ENCODE results near the gene GPR143. TPM values are rescaled to one million over a fixed set of nuclear protein-coding genes. Genes with fewer than 3 reads are reported as not detected.

GPR143 gene
- total RNA-seq, 2 donors from 2014 or later = 11.7 to 13.5 TPM

DNA sequence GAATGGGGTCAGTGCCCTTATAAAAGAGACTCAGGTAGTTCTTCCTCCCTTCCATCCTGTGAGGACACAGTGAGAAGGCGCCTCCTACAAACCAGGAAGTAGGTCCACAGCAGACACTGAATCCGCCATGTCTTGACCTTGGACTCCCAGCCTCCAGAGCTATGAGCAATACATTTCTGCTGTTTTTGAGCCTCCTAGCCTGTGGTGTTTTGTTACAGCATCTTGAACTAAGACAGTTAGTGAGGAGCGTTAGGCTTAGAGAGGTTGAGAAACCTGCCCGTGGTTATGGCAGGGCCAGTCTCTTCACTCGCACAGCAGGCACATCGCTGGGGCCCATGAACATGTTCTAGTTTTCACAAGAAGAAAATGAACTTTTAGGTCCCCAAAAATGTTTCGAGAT lies 40.3 kb upstream of the GPR143 start:
- no peak overlapping the region for H3K4me3 Mint-ChIP-seq
- H3K36me3 Mint-ChIP-seq (ENCODE audit: low read depth) = peaks cover 7% of the 10 kb centered on the region
- 97% methylated on average over 6 of the region's 7 CpGs; no CpG with 5 or more reads in 1 of the 2 experiments for WGBS, 2 experiments (ENCODE audit: insufficient coverage in 1 of 2, insufficient read length in 1 of 2)
- Histone ChIP-seq H3K9ac (ENCODE audit: extremely low read depth, low read length, poor library complexity, severe bottlenecking) (no peak overlapping the region), H3K4me3 (ENCODE audit: low read length) (no peak overlapping the region), H3K27me3 (ENCODE audit: control insufficient read depth, insufficient read depth, low read length, poor library complexity, severe bottlenecking) (no peaks in the 10 kb centered on the region), H3K36me3 (ENCODE audit: control insufficient read depth, insufficient read depth, low read length) (no peaks in the 10 kb centered on the region), H3K27ac (ENCODE audit: low read depth, low read length) (no peak overlapping the region), H3K4me1 (ENCODE audit: control insufficient read depth, insufficient read depth, low read length) (no peaks in the 10 kb centered on the region), H3K9me3 (ENCODE audit: control insufficient read depth, low read length) (no peaks in the 10 kb centered on the region)
- H3K27ac Mint-ChIP-seq = no peak overlapping the region
- H3K4me1 Mint-ChIP-seq = peaks cover 10% of the 10 kb centered on the region
- peaks cover 43% of the 10 kb centered on the region for H3K9me3 Mint-ChIP-seq
- no peaks in the 10 kb centered on the region for H3K27me3 Mint-ChIP-seq (ENCODE audit: insufficient read depth)
- no peak for DNase-seq
- TF ChIP-seq, protein P1, sequence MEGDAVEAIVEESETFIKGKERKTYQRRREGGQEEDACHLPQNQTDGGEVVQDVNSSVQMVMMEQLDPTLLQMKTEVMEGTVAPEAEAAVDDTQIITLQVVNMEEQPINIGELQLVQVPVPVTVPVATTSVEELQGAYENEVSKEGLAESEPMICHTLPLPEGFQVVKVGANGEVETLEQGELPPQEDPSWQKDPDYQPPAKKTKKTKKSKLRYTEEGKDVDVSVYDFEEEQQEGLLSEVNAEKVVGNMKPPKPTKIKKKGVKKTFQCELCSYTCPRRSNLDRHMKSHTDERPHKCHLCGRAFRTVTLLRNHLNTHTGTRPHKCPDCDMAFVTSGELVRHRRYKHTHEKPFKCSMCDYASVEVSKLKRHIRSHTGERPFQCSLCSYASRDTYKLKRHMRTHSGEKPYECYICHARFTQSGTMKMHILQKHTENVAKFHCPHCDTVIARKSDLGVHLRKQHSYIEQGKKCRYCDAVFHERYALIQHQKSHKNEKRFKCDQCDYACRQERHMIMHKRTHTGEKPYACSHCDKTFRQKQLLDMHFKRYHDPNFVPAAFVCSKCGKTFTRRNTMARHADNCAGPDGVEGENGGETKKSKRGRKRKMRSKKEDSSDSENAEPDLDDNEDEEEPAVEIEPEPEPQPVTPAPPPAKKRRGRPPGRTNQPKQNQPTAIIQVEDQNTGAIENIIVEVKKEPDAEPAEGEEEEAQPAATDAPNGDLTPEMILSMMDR (conservative IDR thresholded peaks at IDR 0.05) = no peak

DNA sequence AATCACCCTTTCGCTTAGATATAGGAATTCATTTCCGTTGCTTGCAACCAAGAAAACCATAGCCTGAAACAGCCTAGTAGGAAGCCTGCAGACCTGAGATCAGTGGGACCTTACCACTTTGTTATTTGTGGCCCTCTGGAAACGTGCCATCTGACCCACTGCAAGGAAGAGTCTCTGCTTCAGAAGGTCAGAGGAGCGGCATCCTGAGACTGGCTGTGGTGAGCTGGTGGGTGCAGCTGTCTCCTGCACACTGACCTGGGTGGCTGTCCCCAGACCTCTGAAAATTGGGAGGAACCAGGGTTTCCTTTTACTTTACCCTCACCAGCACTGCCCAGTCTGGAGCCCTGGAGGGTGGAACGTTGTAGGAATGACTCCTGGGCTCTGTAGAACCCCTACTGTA lies 38.8 kb upstream of the GPR143 start:
- Histone ChIP-seq H3K36me3 (ENCODE audit: control insufficient read depth, insufficient read depth, low read length) (no peaks in the 10 kb centered on the region), H3K4me3 (ENCODE audit: low read length) (no peak overlapping the region), H3K4me1 (ENCODE audit: control insufficient read depth, insufficient read depth, low read length) (no peaks in the 10 kb centered on the region), H3K27me3 (ENCODE audit: control insufficient read depth, insufficient read depth, low read length, poor library complexity, severe bottlenecking) (no peaks in the 10 kb centered on the region), H3K27ac (ENCODE audit: low read depth, low read length) (no peak overlapping the region), H3K9me3 (ENCODE audit: control insufficient read depth, low read length) (peaks cover 6% of the 10 kb centered on the region), H3K9ac (ENCODE audit: extremely low read depth, low read length, poor library complexity, severe bottlenecking) (no peak overlapping the region)
- DNase-seq = no peak
- peaks cover 5% of the 10 kb centered on the region for H3K4me1 Mint-ChIP-seq
- H3K27ac Mint-ChIP-seq = no peak overlapping the region
- WGBS, 2 experiments (ENCODE audit: insufficient coverage in 1 of 2, insufficient read length in 1 of 2) = 92 to 100% methylated on average over 2 to 5 of the region's 5 CpGs
- TF ChIP-seq, protein P1 (conservative IDR thresholded peaks at IDR 0.05) = no peak
- H3K36me3 Mint-ChIP-seq (ENCODE audit: low read depth) = peaks cover 11% of the 10 kb centered on the region
- no peaks in the 10 kb centered on the region for H3K27me3 Mint-ChIP-seq (ENCODE audit: insufficient read depth)
- H3K9me3 Mint-ChIP-seq = peaks cover 46% of the 10 kb centered on the region
- no peak overlapping the region for H3K4me3 Mint-ChIP-seq

DNA sequence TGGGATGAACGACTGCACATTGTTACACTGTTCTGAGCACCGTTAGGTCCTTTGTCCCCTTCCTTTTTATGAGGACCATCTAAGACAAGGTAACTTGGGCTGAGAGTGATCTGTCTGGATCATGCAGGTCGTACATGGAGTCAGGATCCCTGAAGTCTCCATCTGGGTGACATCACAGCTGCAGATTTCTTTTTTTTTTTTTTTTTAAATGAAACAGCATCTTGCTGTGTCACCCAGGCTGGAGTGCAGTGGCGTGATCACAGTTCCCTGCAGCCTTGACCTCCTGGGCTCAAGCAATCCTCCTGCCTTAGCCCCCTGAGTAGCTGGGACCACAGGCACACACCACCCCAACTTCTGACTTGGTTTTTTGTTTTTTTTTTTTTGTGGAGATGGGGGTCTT lies 37.1 kb upstream of the GPR143 start:
- H3K27ac ChIP-seq (ENCODE audit: low read depth, low read length) = no peak overlapping the region
- peaks cover 3% of the 10 kb centered on the region for H3K4me1 Mint-ChIP-seq
- H3K27me3 ChIP-seq (ENCODE audit: control insufficient read depth, insufficient read depth, low read length, poor library complexity, severe bottlenecking) = no peaks in the 10 kb centered on the region
- H3K4me3 Mint-ChIP-seq = no peak overlapping the region
- peaks cover 7% of the 10 kb centered on the region for H3K36me3 Mint-ChIP-seq (ENCODE audit: low read depth)
- WGBS, 2 experiments (ENCODE audit: insufficient coverage in 1 of 2, insufficient read length in 1 of 2) = 95% methylated on average over 4 of the region's 4 CpGs; no CpG with 5 or more reads in 1 of the 2 experiments
- H3K27me3 Mint-ChIP-seq (ENCODE audit: insufficient read depth) = no peaks in the 10 kb centered on the region
- H3K4me1 ChIP-seq (ENCODE audit: control insufficient read depth, insufficient read depth, low read length) = no peaks in the 10 kb centered on the region
- H3K4me3 ChIP-seq (ENCODE audit: low read length) = no peak overlapping the region
- DNase-seq = no peak
- H3K9me3 Mint-ChIP-seq = peaks cover 49% of the 10 kb centered on the region
- H3K36me3 ChIP-seq (ENCODE audit: control insufficient read depth, insufficient read depth, low read length) = no peaks in the 10 kb centered on the region
- H3K9me3 ChIP-seq (ENCODE audit: control insufficient read depth, low read length) = peaks cover 6% of the 10 kb centered on the region
- H3K27ac Mint-ChIP-seq = no peak overlapping the region
- H3K9ac ChIP-seq (ENCODE audit: extremely low read depth, low read length, poor library complexity, severe bottlenecking) = no peak overlapping the region
- TF ChIP-seq, protein P1 (conservative IDR thresholded peaks at IDR 0.05) = no peak

All from endodermal cell (in vitro differentiated cells).